ENCODE results near the gene CHRM2.
"Not testable (repeated sequence)": the region's sequence is repeated elsewhere in the genome, so short reads cannot be mapped to it uniquely, and the experiment has no call there.

The CHRM2 gene
- 0 to 0.13 (median 0) reads per million in 18 experiments for total RNA-seq

- DNase-seq = no peak
Observed at GRCh38 chr7:136868496-136869000, at the start of gene CHRM2. Gene CHRM2, plus strand, starts transcription at chr7:136868652. Its CDS starts 146,214 bp downstream, at chr7:137014866.

DNA sequence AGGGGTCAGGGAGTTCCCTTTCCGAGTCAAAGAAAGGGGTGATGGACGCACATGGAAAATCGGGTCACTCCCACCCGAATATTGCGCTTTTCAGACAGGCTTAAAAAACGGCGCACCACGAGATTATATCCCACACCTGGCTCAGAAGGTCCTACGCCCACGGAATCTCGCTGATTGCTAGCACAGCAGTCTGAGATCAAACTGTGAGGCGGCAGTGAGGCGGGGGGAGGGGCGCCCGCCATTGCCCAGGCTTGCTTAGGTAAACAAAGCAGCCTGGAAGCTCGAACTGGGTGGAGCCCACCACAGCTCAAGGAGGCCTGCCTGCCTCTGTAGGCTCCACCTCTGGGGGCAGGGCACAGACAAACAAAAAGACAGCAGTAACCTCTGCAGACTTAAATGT is 37.1 kb upstream of the CHRM2 start:
- DNase-seq = not testable (repeated sequence)

GRCh38 chr7:136845899-136846465 is 22.5 kb upstream of the CHRM2 start:
- DNase-seq = peak; percentile 8 to 31

GRCh38 chr7:136847858-136848257 is 20.6 kb upstream of the CHRM2 start:
- no peak for DNase-seq

DNA sequence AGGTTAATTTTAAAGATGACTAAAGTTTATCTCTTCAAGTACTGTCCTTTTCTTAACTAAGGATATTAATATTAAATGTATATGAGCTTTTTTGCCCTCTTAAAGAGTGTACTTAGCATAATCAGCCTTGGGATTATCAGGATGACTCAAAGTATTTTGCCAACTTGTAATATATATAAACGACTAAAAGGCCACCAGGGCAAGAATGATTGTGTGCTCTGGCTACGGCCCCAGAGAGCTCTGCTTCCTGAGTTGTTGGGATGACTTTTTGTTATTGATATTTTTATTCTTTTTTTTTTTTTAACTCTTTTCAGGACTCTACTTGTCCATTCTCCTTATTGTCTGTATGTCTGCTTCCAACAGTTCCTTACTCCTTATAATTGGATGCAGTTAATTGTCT is 14.8 kb upstream of the CHRM2 start:
- DNase-seq = no peak

DNA sequence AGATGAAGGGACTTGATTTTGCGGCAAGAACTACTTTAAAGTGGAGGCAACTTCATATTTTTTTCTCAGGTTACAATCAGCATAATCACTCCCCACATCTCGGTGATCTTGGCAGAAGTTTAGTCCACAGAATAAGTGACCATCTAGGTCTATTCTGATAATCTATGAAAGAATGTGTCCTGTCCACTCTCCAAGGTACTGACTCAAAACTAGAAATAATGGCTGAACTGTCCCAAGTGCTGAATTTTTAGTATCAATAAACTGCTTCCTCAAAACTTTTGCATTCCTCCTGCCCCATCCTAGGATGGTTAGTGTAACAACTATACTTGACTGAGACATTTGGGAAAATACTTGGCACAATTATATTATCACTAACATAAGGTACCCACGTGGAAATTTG is 10.9 kb upstream of the CHRM2 start:
- no peak for DNase-seq

- DNase-seq = no peak
Observed at GRCh38 chr7:136859803-136860202, 8.6 kb upstream of the CHRM2 start.

DNA sequence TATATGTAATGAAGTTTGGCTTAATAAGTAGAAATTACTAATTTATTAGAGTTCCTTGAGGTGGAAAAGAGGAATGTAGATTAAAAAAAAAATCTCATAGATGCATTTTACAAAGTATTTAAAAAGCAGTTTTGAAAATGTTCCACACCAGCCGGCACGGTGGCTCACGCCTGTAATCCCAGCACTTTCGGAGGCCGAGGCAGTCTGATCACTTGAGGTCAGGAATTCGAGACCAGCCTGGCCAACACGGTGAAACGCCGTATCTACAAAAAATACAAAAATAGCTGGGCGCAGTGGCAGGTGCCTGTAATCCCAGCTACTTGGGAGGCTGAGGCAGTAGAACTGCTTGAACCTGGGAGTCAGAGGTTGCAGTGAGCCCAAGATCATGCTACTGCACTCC is 3.2 kb upstream of the CHRM2 start:
- DNase-seq = no peak

GRCh38 chr7:136865777-136866176 is 2.7 kb upstream of the CHRM2 start:
- no peak for DNase-seq

- DNase-seq = no peak
Observed at GRCh38 chr7:136869001-136869961, 829 bp downstream of the CHRM2 start.

DNA sequence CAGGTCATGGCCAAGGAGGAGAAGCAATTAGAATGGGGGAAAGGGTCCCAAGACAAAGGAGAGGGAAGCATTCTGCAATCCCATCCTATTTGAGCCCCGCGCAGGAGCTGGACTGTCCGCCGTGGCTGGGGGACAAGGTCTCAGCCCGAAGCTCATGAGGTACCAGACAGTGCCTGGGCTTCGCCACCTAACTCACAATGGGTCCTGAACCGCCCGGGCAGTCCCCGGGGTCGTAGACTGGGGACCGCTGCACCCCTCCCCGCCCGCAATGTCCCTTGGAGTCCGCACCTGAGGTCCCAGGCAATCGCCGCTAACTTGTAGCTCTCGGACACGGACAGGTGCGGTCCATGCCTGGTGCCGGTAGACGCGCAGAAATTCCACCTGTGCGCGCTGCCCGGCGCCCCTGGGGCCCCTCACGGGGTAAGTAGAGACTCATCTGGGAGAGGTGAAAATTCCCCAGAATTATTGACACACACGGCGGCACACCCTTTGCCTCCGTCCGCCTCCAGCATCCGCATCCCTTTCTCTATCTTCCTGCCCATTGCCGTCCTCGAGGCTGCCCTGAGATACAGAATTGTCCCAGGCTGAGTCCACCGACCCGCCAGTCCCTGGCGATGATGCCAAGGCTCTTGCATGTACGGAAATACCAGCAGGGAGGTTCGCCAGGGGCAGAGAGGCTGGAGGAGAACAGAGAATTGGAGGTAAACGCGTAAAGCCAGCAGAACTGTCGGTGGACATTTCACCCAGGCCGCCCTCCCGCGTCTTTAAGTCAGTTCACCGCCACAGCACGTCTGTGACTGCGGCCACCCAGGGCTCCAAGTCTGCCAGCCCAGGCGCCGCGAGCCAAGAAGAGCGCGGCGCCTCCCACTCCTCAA is 1.8 kb downstream of the CHRM2 start:
- no peak for DNase-seq

- DNase-seq = no peak
Observed at GRCh38 chr7:136870866-136871487, 2.5 kb downstream of the CHRM2 start.

DNA sequence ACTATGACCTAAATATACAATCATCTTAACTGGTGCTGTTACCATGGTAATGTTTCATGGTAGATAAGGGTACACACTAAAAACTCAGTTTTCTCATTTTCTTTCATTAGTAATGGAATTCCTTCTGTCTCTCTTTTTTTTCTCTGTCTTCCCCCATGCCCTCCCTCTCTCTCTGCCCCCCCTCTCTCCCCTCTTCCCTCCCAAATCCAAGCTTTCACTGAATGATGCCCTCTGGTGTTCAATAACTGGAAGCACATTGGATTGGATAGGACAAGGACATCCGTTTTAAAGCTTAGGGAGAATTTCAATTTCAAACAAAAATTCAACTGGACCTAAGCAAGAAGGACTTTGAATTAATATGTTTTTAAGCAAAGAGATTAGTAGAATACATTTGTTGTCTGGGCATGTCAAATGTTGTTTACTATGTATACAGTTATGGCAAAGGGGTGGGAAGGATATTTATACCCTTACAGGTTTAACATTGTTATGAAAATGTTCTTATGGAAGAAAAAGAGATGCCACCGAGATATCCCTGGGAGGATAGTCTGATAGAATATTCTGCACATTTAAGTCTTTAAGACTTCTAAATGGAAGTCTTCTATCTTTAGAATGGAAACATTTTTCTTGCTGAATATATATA is 6.1 kb downstream of the CHRM2 start:
- DNase-seq = no peak

GRCh38 chr7:136877509-136877908 is 9.1 kb downstream of the CHRM2 start:
- DNase-seq = no peak

- no peak for DNase-seq
Observed at GRCh38 chr7:136877990-136878389, 9.5 kb downstream of the CHRM2 start.

- DNase-seq = no peak
Observed at GRCh38 chr7:136878878-136879277, 10.4 kb downstream of the CHRM2 start.

GRCh38 chr7:136883046-136883445 is 14.6 kb downstream of the CHRM2 start:
- DNase-seq = no peak

DNA sequence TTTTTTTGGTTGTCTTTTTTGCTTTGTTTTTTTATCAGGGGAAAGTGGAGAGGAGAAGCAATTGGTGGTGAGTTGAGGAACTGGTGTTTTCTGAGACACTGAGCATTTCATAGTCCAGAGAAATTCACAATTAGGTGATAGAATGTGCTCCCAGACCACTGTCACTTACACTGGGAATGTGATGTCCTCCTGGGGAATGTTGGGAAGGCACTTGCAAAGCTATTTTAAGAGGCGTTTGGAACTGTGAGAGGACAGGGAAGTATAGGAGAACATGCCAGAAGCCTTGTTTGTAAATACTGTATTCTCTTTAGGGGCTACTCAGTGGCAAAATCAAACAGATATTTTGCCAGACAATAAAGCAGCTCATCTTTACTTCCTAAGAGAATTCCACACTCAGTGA is 16.0 kb downstream of the CHRM2 start:
- no peak for DNase-seq

- no peak for DNase-seq
Observed at GRCh38 chr7:136887317-136887716, 18.9 kb downstream of the CHRM2 start.

GRCh38 chr7:136890399-136890798 is 21.9 kb downstream of the CHRM2 start:
- no peak for DNase-seq

DNA sequence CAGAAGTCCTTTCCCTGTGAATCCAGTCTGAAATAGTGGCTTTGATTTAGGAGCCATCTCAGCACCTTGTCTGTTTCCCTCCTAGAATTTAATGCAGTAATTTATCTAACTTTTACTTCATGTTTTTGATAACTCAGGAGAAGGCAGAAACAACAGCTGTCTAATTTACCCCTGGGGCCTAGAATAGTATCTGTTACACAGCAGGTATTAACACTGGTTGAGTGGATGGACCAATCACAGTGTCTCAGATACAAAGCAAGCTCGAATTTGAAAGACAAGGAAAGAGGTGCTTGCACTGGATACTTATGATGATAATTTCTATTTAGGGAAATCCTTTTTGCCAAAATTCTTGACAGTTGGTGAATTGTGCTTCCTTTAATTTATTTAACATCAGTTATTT is 23.4 kb downstream of the CHRM2 start:
- no peak for DNase-seq

- no peak for DNase-seq
Observed at GRCh38 chr7:136894789-136895188, 26.3 kb downstream of the CHRM2 start.
